GM06990 (cell line): ENCODE results near the gene CFAP46.

Experiments used
- DNase-seq: peaks from one replicate; pipeline ENCODE4 v3.0.0-alpha.2; 2011; ENCODE audit not compliant: insufficient read length; ENCODE audit errors: extremely low read depth
- H3K27me3 ChIP-seq: replicated peaks from 2 replicates; pipeline ENCODE4 v1.6.0; 2011; ENCODE audit warnings: low read length; ENCODE audit not compliant: control insufficient read depth, insufficient read depth
- H3K36me3 ChIP-seq: 2 replicates; pipeline ENCODE4 v1.5.1; 2011; ENCODE audit warnings: low read length; ENCODE audit not compliant: control insufficient read depth, insufficient read depth
- H3K4me3 ChIP-seq: replicated peaks from 2 replicates; pipeline ENCODE4 v1.5.1; 2011; ENCODE audit warnings: low read depth, mild to moderate bottlenecking, control low read depth, low read length
- TF ChIP-seq, protein P1 (sequence below): IDR thresholded peaks from 2 replicates; pipeline ENCODE4 v1.5.1; 2011; ENCODE audit warnings: low read length, control low read depth, mild to moderate bottlenecking, inconsistent platforms; ENCODE audit not compliant: insufficient read depth, poor library complexity, severe bottlenecking

The CFAP46 gene

DNA sequence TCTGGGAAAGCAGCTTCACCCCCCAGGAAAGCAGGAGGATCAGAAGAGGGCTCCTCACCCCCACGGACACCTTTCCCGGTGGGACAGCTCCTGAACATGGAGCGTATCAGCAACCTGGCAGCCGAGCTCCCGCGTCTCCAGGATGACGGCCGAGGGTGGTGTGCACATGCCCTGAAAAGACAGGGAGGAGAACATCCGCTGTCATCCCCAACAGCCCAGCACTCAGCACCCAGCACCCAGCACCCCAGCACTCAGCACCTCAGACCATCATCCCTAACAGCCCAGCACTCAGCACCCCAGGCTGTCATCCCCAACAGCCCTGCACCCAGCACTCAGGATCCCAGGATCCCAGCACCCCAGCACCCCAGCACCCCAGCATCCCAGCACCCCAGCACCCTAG, 3.9 kb upstream of the CFAP46 start:
- H3K27me3 ChIP-seq: no peaks in the 10 kb centered on the region; the same call in 1 of the 2 replicates
- no peaks in the 10 kb centered on the region for H3K36me3 ChIP-seq
- TF ChIP-seq, protein P1, sequence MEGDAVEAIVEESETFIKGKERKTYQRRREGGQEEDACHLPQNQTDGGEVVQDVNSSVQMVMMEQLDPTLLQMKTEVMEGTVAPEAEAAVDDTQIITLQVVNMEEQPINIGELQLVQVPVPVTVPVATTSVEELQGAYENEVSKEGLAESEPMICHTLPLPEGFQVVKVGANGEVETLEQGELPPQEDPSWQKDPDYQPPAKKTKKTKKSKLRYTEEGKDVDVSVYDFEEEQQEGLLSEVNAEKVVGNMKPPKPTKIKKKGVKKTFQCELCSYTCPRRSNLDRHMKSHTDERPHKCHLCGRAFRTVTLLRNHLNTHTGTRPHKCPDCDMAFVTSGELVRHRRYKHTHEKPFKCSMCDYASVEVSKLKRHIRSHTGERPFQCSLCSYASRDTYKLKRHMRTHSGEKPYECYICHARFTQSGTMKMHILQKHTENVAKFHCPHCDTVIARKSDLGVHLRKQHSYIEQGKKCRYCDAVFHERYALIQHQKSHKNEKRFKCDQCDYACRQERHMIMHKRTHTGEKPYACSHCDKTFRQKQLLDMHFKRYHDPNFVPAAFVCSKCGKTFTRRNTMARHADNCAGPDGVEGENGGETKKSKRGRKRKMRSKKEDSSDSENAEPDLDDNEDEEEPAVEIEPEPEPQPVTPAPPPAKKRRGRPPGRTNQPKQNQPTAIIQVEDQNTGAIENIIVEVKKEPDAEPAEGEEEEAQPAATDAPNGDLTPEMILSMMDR: no peak
- no peak overlapping the region for H3K4me3 ChIP-seq
- DNase-seq: no peak

DNA sequence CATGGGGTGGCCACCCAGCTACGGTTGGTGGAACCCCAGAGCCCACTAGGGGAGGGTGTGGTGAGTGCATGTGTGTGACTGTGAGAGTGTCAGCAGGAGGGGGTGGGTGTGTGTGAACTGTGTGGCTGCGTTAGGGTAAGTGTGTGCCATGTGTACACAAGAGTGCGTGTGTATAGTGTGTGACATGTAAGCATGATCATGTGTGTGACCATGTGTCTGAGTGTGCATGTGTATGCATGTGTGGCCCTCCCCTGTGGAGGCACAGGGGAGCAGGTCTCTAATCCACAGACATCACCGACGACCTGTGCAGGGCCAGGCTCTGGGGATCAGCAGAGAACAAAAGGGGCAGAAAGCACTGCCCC, 3.5 kb upstream of the CFAP46 start:
- Histone ChIP-seq H3K36me3 (no peaks in the 10 kb centered on the region), H3K4me3 (no peak overlapping the region), H3K27me3 (no peaks in the 10 kb centered on the region; the same call in 1 of the 2 replicates)
- DNase-seq: no peak
- TF ChIP-seq, protein P1: no peak

DNA sequence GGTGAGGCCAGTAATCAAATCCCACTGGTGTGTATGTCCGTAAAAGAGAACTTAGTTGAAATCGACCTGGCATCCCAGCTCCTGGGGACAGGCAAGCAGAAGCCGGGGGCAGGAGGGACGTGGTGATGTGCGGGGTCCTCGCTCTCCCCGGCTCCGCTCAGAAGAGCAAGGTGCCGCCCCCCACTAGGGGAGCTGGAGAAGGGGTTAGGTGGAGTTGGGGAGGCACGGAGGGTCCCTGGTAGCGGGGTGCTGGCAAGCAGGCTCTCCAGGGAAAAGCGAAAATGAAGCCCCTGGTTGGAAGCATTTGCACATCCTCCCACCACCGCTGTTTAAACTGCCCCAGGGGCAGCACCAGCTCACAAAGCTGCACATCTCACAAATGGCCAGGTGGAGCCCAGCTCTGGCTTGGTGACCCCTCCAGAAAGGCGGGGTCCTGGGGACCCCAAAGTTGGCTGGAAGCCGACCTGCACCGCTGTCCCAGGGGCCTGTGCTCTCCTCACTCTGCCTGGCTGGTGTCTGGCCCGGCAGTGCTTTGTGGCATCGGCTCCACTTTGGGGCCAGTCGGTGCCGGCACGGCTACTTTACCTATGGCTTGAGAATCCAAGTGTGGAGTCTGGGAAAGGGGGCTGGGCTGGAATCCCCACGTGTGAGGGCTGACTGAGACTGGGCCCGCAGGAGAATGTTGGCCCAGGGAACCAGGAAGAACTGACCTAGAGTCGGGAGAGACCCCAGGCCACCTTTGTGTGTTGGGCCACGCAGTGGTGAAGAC, 2.9 kb upstream of the CFAP46 start:
- Histone ChIP-seq H3K4me3 (no peak overlapping the region), H3K36me3 (no peaks in the 10 kb centered on the region), H3K27me3 (no peaks in the 10 kb centered on the region; the same call in 1 of the 2 replicates)
- no peak for DNase-seq
- TF ChIP-seq, protein P1: no peak

DNA sequence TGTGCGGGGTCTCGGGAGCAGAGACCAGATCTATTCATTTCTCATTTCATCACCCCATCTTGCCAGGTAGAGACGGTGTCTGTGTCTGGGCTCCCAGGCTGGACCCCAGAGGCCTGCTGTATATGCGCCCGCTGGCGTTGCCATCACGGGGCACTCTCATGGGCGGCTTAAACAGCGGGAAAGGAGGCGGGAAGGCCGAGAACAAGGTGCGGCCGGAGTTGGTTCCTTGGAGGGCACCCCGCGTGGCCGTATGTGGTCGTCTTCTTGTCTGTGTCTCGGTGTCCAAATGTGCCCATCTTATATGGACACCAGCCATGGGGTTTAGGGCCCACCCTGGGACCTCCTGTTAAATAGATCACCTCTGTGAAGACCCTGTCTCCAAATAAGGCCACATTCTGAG, 2.1 kb upstream of the CFAP46 start:
- Histone ChIP-seq H3K4me3 (no peak overlapping the region), H3K36me3 (no peaks in the 10 kb centered on the region), H3K27me3 (no peaks in the 10 kb centered on the region; the same call in 1 of the 2 replicates)
- TF ChIP-seq, protein P1: no peak
- DNase-seq: no peak

DNA sequence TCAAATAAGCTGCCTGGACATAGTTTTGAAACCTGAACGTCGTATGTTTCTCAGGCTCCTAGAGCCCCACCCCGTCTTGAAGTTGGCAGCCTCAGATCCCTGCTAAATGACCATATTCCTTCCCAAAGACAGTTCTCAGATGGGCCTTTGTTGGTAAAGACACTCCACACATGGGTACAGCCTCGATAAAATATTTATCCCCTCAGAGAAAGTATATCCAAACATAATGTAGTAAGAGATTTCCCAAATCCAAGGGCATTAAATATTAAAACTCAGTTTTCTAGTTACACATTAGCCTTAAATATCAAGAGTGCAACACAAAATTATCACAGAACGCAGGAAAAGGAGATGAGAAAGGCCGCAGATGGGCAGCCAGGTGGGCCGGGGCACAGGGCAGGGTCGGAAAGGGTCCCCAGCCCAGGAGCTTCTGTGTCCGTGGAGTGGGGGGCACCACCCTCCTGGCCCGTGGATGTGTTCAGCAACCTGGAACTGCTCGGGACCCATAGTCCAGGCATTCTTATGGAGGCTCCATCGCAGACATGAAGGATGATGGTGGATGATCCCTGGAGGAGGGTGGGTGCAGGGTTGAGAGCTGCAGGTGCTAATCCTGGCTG, 1.5 kb upstream of the CFAP46 start:
- Histone ChIP-seq H3K27me3 (no peaks in the 10 kb centered on the region; the same call in 1 of the 2 replicates), H3K4me3 (no peak overlapping the region), H3K36me3 (no peaks in the 10 kb centered on the region)
- TF ChIP-seq, protein P1: no peak
- DNase-seq: no peak
